RPMI7951 (cell line): ENCODE results near the gene DDX19B. TPM values are rescaled to one million over a fixed set of nuclear protein-coding genes. Genes with fewer than 3 reads are reported as not detected.
"Not testable (repeated sequence)": the region's sequence is repeated elsewhere in the genome, so short reads cannot be mapped to it uniquely, and the experiment has no call there.

Source experiments
- DNase-seq: peaks from one replicate; pipeline ENCODE4 v3.0.0-alpha.2; 2012; ENCODE audit warnings: low read depth
- total RNA-seq: library from RNA; depleted of rRNA; stranded (reverse); fragments of >200 nt; shearing (Covaris generic); gene quantifications from 2 replicates; pipeline ENCODE4 v1.2.3, GENCODE V29; 2014

Gene DDX19B
- total RNA-seq, 1 experiment from 2014 or later: 31.7 TPM

GRCh38 chr16:70287304-70287971 is 11.5 kb upstream of the DDX19B start:
- not testable (repeated sequence) for DNase-seq

GRCh38 chr16:70289229-70290094 is 9.5 kb upstream of the DDX19B start, which contains the start of gene AARS1:
AARS1 (minus strand) TSS chr16:70289506; CDS start chr16:70282763, 6,743 bp downstream.
- DNase-seq: peak; percentile 100

GRCh38 chr16:70290949-70291519 is 8.0 kb upstream of the DDX19B start:
- no peak for DNase-seq

- not testable (repeated sequence) for DNase-seq
These were observed 6.8 kb upstream of the DDX19B start for GRCh38 chr16:70292148-70292547.

GRCh38 chr16:70294385-70295025 is 4.5 kb upstream of the DDX19B start:
- no peak for DNase-seq

- no peak for DNase-seq
These were observed 3.4 kb upstream of the DDX19B start for GRCh38 chr16:70295634-70296033.

- DNase-seq: no peak
These were observed 2.1 kb downstream of the DDX19B start for GRCh38 chr16:70301121-70301520.

GRCh38 chr16:70302745-70303144 is 3.8 kb downstream of the DDX19B start:
- DNase-seq: no peak

- no peak for DNase-seq
These were observed 6.0 kb downstream of the DDX19B start for GRCh38 chr16:70304892-70305448.

- DNase-seq: no peak
These were observed 7.9 kb downstream of the DDX19B start for GRCh38 chr16:70306880-70307279.

- DNase-seq: not testable (repeated sequence)
These were observed 8.7 kb downstream of the DDX19B start for GRCh38 chr16:70307726-70308125.

- DNase-seq: no peak
These were observed 21.1 kb downstream of the DDX19B start for GRCh38 chr16:70320121-70320520.

GRCh38 chr16:70324998-70325747 is 26.2 kb downstream of the DDX19B start:
- no peak for DNase-seq

GRCh38 chr16:70331091-70331490 is 32.1 kb downstream of the DDX19B start:
- no peak for DNase-seq

GRCh38 chr16:70331588-70332358 is 32.8 kb downstream of the DDX19B start:
- peak; percentile 7 for DNase-seq

GRCh38 chr16:70332728-70333127 is 33.7 kb downstream of the DDX19B start:
- peak; percentile 41 for DNase-seq

- no peak for DNase-seq
These were observed 38.8 kb downstream of the DDX19B start for GRCh38 chr16:70337814-70338213.

- no peak for DNase-seq
These were observed 42.6 kb downstream of the DDX19B start for GRCh38 chr16:70341600-70341999.

- DNase-seq: peak; percentile 2
These were observed 43.0 kb downstream of the DDX19B start for GRCh38 chr16:70342016-70342415.

- no peak for DNase-seq
These were observed 46.9 kb downstream of the DDX19B start for GRCh38 chr16:70345840-70346239.
